GM12874 (cell line): ENCODE results near the gene PAEP.

Source experiments
- CTCF ChIP-seq: IDR thresholded peaks from 2 replicates; pipeline ENCODE4 v1.5.1; 2011; ENCODE audit warnings: low read depth, mild to moderate bottlenecking, control low read depth, low read length, moderate library complexity; ENCODE audit not compliant: insufficient read depth

The PAEP gene

GRCh38 chr9:135516132-135516860 is 45.3 kb upstream of the PAEP start:
- TF ChIP-seq CTCF: no peak

- no peak for TF ChIP-seq CTCF
Measured at GRCh38 chr9:135517407-135517822, 44.1 kb upstream of the PAEP start.

- no peak for TF ChIP-seq CTCF
Measured at GRCh38 chr9:135519179-135519971, 42.2 kb upstream of the PAEP start.

- no peak for TF ChIP-seq CTCF
Measured at GRCh38 chr9:135520916-135521607, 40.5 kb upstream of the PAEP start, which contains the start of gene LCN1. LCN1 (plus strand) TSS chr9:135521440; CDS start chr9:135521498, 58 bp downstream.

GRCh38 chr9:135521608-135522095 is 39.9 kb upstream of the PAEP start:
- no peak for TF ChIP-seq CTCF

GRCh38 chr9:135522137-135522877 is 39.2 kb upstream of the PAEP start:
- TF ChIP-seq CTCF: no peak
